HepG2 (cell line): ENCODE results near the gene FHIT. TPM values are rescaled to one million over a fixed set of nuclear protein-coding genes. Genes with fewer than 3 reads are reported as not detected.

ENCODE experiments used
- ATAC-seq: fragments of 200-7000 bp; cut with Tn5 transposase; 3 replicates; pipeline ENCODE4 v1.9.1; 2020; ENCODE audit warnings: mild to moderate bottlenecking, moderate library complexity
- BruUV-seq: library from RNA; stranded (reverse); fragments of 400-500 nt; replicated peaks from 2 replicates; lab custom pipeline; 2021; lab: Mats Ljungman, UMichigan
- CTCF ChIA-PET: fragments of 300-600 bp; formaldehyde crosslinking; extraction: SDS; loops from one replicate; lab custom pipeline; 2021; ENCODE audit warnings: low total read pairs, inconsistent platforms, low intra/inter-chr PET ratio; lab: Yijun Ruan, JAX
- POLR2A ChIA-PET: fragments of 350-600 bp; sonication (Branson Sonifier 250); formaldehyde crosslinking; loops from one replicate; lab custom pipeline; 2020; ENCODE audit warnings: antibody characterized with exemption, inconsistent platforms; lab: Yijun Ruan, JAX
- DNase-seq: peaks from one replicate; pipeline ENCODE4 v3.0.0-alpha.2; 2015; ENCODE audit warnings: low spot score
- FAIRE-seq: peaks from 3 replicates; lab custom pipeline; 2011; peaks lifted over from hg19 to GRCh38; lab: Jason Lieb, UNC
- H2AFZ ChIP-seq: one replicate; pipeline ENCODE4 v1.6.1; 2011; ENCODE audit warnings: low read length, inconsistent platforms
- H3K27ac ChIP-seq: fragments of 300-600 bp; 3 replicates; pipeline ENCODE4 v1.8.0; 2011; ENCODE audit warnings: mixed run types, mild to moderate bottlenecking, mixed read lengths, low read length, inconsistent platforms; ENCODE audit not compliant: insufficient read depth; ENCODE audit errors: extremely low read length
- H3K27me3 ChIP-seq, 2 experiments: fragments of 200-600 bp in 1 of 2; 2 replicates in 1 of 2; 3 replicates in 1 of 2; pipeline versions ENCODE4 v1.6.0 to v1.8.0; 2011; ENCODE audit warnings: low read length in 2 of 2, mild to moderate bottlenecking in 2 of 2, moderate library complexity in 2 of 2, inconsistent platforms in 1 of 2; ENCODE audit not compliant: insufficient read depth in 2 of 2, control insufficient read depth in 1 of 2
- H3K36me3 ChIP-seq, 2 experiments: fragments of 200-600 bp in 1 of 2; replicated peaks in 1 of 2; 2 replicates in 1 of 2; 3 replicates in 1 of 2; pipeline versions ENCODE4 v1.5.1 to v1.8.0; 2011; ENCODE audit warnings: low read length in 2 of 2, inconsistent platforms in 1 of 2; ENCODE audit not compliant: insufficient read depth in 2 of 2, control insufficient read depth in 1 of 2
- H3K4me1 ChIP-seq: 2 replicates; pipeline ENCODE4 v1.5.1; 2012; ENCODE audit warnings: low read length, inconsistent platforms; ENCODE audit not compliant: insufficient read depth
- H3K4me2 ChIP-seq: 2 replicates; pipeline ENCODE4 v1.6.0; 2011; ENCODE audit warnings: low read depth, low read length, inconsistent platforms
- H3K4me3 ChIP-seq, 3 experiments: fragments of 200-600 bp in 1 of 3; sonication (generic), shearing (Covaris generic) in 1 of 3; replicated peaks in 1 of 3; 2 replicates each; pipeline ENCODE4 v1.5.1; 2011 to 2016; ENCODE audit warnings: low read length in 3 of 3, inconsistent platforms in 2 of 3, low read depth in 2 of 3, mild to moderate bottlenecking in 2 of 3, control low read depth in 1 of 3, mixed read lengths in 1 of 3; ENCODE audit not compliant: insufficient read depth in 1 of 3
- H3K79me2 ChIP-seq: one replicate; pipeline ENCODE4 v1.6.1; 2011; ENCODE audit warnings: low read length, inconsistent platforms; ENCODE audit not compliant: insufficient read depth
- H3K9ac ChIP-seq: 2 replicates; pipeline ENCODE4 v1.6.0; 2011; ENCODE audit warnings: mild to moderate bottlenecking, low read depth, low read length, inconsistent platforms; ENCODE audit not compliant: insufficient read depth
- H3K9me3 ChIP-seq: 2 replicates; pipeline ENCODE4 v1.5.1; 2012; ENCODE audit warnings: mild to moderate bottlenecking, low read length
- H4K20me1 ChIP-seq: 2 replicates; pipeline ENCODE4 v1.6.0; 2011; ENCODE audit warnings: inconsistent platforms, mild to moderate bottlenecking, low read length, moderate library complexity; ENCODE audit not compliant: insufficient read depth
- ARID2 ChIP-seq: sonication (generic); formaldehyde crosslinking; IDR thresholded peaks from 2 replicates; pipeline ENCODE4 v1.8.1; 2022; ENCODE audit warnings: mild to moderate bottlenecking, missing genetic modification reagents, borderline replicate concordance
- CCAR2 ChIP-seq: fragments of 200-400 bp; formaldehyde crosslinking; optimal IDR thresholded peaks from 2 replicates; pipeline ENCODE3; 2018; ENCODE audit warnings: low read depth, mild to moderate bottlenecking, low read length, moderate library complexity
- HOXD1 ChIP-seq: sonication (generic); formaldehyde crosslinking; IDR thresholded peaks from 2 replicates; pipeline ENCODE4 v1.5.0; 2020; ENCODE audit warnings: missing genetic modification reagents
- IKZF4 ChIP-seq: sonication (generic); formaldehyde crosslinking; IDR thresholded peaks from 2 replicates; pipeline ENCODE4 v1.5.1; 2020; ENCODE audit warnings: borderline replicate concordance, mild to moderate bottlenecking, low read depth, missing genetic modification reagents; ENCODE audit errors: not compliant biosample characterization
- IRF1 ChIP-seq: sonication (generic); formaldehyde crosslinking; IDR thresholded peaks from 2 replicates; pipeline ENCODE4 v1.4.0; 2020; ENCODE audit warnings: low read depth, mild to moderate bottlenecking, missing genetic modification reagents
- IRF2 ChIP-seq: IDR thresholded peaks from 2 replicates; pipeline ENCODE4 v1.6.1; 2018; ENCODE audit warnings: missing genetic modification reagents, missing compliant biosample characterization
- MNT ChIP-seq: fragments of 450-650 bp; IDR thresholded peaks from 2 replicates; pipeline ENCODE4 v1.6.1; 2016
- NFKB2 ChIP-seq: sonication (generic); formaldehyde crosslinking; IDR thresholded peaks from 2 replicates; pipeline ENCODE4 v1.4.0; 2020; ENCODE audit warnings: missing genetic modification reagents, borderline replicate concordance
- PTBP1 ChIP-seq: fragments of 200-400 bp; formaldehyde crosslinking; IDR thresholded peaks from 2 replicates; pipeline ENCODE4 v1.6.1; 2018; ENCODE audit warnings: low read length, low read depth; ENCODE audit not compliant: poor library complexity, severe bottlenecking
- ZNF160 ChIP-seq: sonication (generic); formaldehyde crosslinking; IDR thresholded peaks from 2 replicates; pipeline ENCODE4 v1.8.0; 2022; ENCODE audit warnings: mild to moderate bottlenecking, inconsistent platforms, missing genetic modification reagents
- ZNF20 ChIP-seq: sonication (generic); formaldehyde crosslinking; IDR thresholded peaks from 2 replicates; pipeline ENCODE4 v1.4.0; 2020; ENCODE audit warnings: mild to moderate bottlenecking, moderate library complexity, missing genetic modification reagents
- ZNF34 ChIP-seq: sonication (generic); formaldehyde crosslinking; IDR thresholded peaks from 2 replicates; pipeline ENCODE4 v1.4.0; 2020; ENCODE audit warnings: mild to moderate bottlenecking, missing genetic modification reagents, borderline replicate concordance
- ZSCAN12 ChIP-seq: sonication (generic); formaldehyde crosslinking; IDR thresholded peaks from 2 replicates; pipeline ENCODE4 v1.9.0; 2021; ENCODE audit warnings: mild to moderate bottlenecking, missing genetic modification reagents
- ZSCAN25 ChIP-seq: sonication (generic); formaldehyde crosslinking; IDR thresholded peaks from 2 replicates; pipeline ENCODE4 v1.8.0; 2022; ENCODE audit warnings: mild to moderate bottlenecking, missing genetic modification reagents
- WGBS: methylation state at CpG from one replicate; pipeline ENCODE4 v1.1.6; 2017; ENCODE audit warnings: low lambda C conversion rate; 5-methylcytosine and 5-hydroxymethylcytosine counted together
- in situ Hi-C: cut with HindIII; loops from 2 replicates; pipeline ENCODE4 v1.10.0; 2017; ENCODE audit warnings: low pct_unique_long_range_greater_than_20kb; ENCODE audit not compliant: extremely low pct_ligation_motif_present
- intact Hi-C: fragments of 100-400 bp; cut with micrococcal nuclease; formaldehyde crosslinking; loops from one replicate; pipeline ENCODE4 v1.10.0; 2022; ENCODE audit not compliant: unreplicated experiment
- polyA plus RNA-seq, 8 experiments: library from polyadenylated mRNA; depleted of rRNA in 3 of 8; stranded (reverse) in 7 of 8; unstranded in 1 of 8; fragments of >200 nt; fragmentation: Illumina TruSeq in 4 of 8; extraction: Trizol in 4 of 8; gene quantifications; 2 replicates each; pipeline versions ENCODE4 v1.2.1 to v1.2.3, GENCODE V29; 2011 to 2016; ENCODE audit warnings: low read depth in 4 of 8, missing spikeins in 1 of 8, mixed read lengths in 1 of 8; ENCODE audit not compliant: insufficient read depth in 1 of 8
- total RNA-seq, 5 experiments: library from RNA; depleted of rRNA; stranded (reverse); fragments of >200 nt; fragmentation: Illumina TruSeq; extraction: Trizol; gene quantifications; 2 replicates each; pipeline ENCODE4 v1.2.3, GENCODE V29; 2016; ENCODE audit warnings: low read depth in 1 of 5

The FHIT gene
- total and polyA plus RNA-seq, 2 of the 13 experiments (the other 11 are each of a cell fraction or from before 2014, with no cell fraction given), result 4.0 to 4.6 TPM

GRCh38 chr3:59831394-59831793 lies 1419.9 kb downstream of the FHIT start:
- no peak overlapping the region for H3K4me3 ChIP-seq
- DNase-seq (no peak), ATAC-seq (no peak), FAIRE-seq (no peak)
- 50% methylated on average over 2 of the region's 2 CpGs for WGBS
- BruUV-seq, result no TSS peak
- H4K20me1 ChIP-seq, result no peaks in the 10 kb centered on the region
- no peak overlapping the region for H3K4me2 ChIP-seq
- no peaks in the 10 kb centered on the region for H3K79me2 ChIP-seq
- CTCF ChIA-PET, result no interaction called here
- no peak overlapping the region for H2AFZ ChIP-seq
- no peaks in the 10 kb centered on the region for H3K36me3 ChIP-seq
- H3K27me3 ChIP-seq, result no peaks in the 10 kb centered on the region
- H3K9me3 ChIP-seq, result no peaks in the 10 kb centered on the region
- in situ Hi-C loops (no loop called here), intact Hi-C loops (no loop called here)
- H3K9ac ChIP-seq, result no peak overlapping the region
- POLR2A ChIA-PET, result no interaction called here
- TF ChIP-seq HOXD1 (CRISPR knock-in tag), result no peak
- TF ChIP-seq MNT, result no peak
- TF ChIP-seq IRF1 (CRISPR knock-in tag), result no peak
- TF ChIP-seq NFKB2, result no peak
- no peaks in the 10 kb centered on the region for H3K4me1 ChIP-seq
- no peak overlapping the region for H3K27ac ChIP-seq

GRCh38 chr3:59829527-59829926 lies 1421.7 kb downstream of the FHIT start:
- BruUV-seq, result no TSS peak
- FAIRE-seq, result no peak
- no peak for TF ChIP-seq PTBP1
- TF ChIP-seq ZSCAN12 (CRISPR knock-in tag), result no peak
- TF ChIP-seq CCAR2, result no peak
- TF ChIP-seq ZNF34 (CRISPR knock-in tag), result no peak
- TF ChIP-seq ZNF20 (CRISPR knock-in tag), result no peak
- no peak for TF ChIP-seq ARID2 (CRISPR knock-in tag)
- no peak for TF ChIP-seq IKZF4
- no peak for TF ChIP-seq IRF2 (CRISPR knock-in tag)
- TF ChIP-seq ZSCAN25 (CRISPR knock-in tag), result no peak
- TF ChIP-seq ZNF160 (CRISPR knock-in tag), result no peak

More at GRCh38 chr3:59829527-59829926, 1421.7 kb downstream of the FHIT start:
- DNase-seq (no peak), ATAC-seq (no peak)
- intact Hi-C loops (no loop called here), in situ Hi-C loops (no loop called here)
- no peaks in the 10 kb centered on the region for H3K9me3 ChIP-seq
- ChIA-PET CTCF (no interaction called here), POLR2A (no interaction called here)
- H4K20me1 ChIP-seq, result no peaks in the 10 kb centered on the region
- no peaks in the 10 kb centered on the region for H3K4me1 ChIP-seq
- H3K27ac ChIP-seq, result no peak overlapping the region
- no peak overlapping the region for H3K9ac ChIP-seq
- no peaks in the 10 kb centered on the region for H3K27me3 ChIP-seq
- no peaks in the 10 kb centered on the region for H3K36me3 ChIP-seq
- no peak overlapping the region for H3K4me3 ChIP-seq
- H2AFZ ChIP-seq, result no peak overlapping the region
- WGBS, result 9% methylated on average over 1 of the region's 1 CpG
- H3K79me2 ChIP-seq, result no peaks in the 10 kb centered on the region
- no peak overlapping the region for H3K4me2 ChIP-seq
